Hepatocyte (in vitro differentiated cells): Measurements from ENCODE around the gene ELOVL5. TPM values are rescaled to one million over a fixed set of nuclear protein-coding genes. Genes with fewer than 3 reads are reported as not detected.

Source experiments
- DNase-seq: peaks from one replicate; pipeline ENCODE4 v3.0.0-alpha.2; 2016; ENCODE audit warnings: low spot score
- H2AFZ ChIP-seq: fragments of 200-600 bp; sonication (generic); 2 replicates; pipeline ENCODE4 v1.6.0; 2016; ENCODE audit warnings: antibody characterized with exemption, mild to moderate bottlenecking
- H3K27ac ChIP-seq: fragments of 200-600 bp; sonication (generic); 2 replicates; pipeline ENCODE4 v1.5.1; 2016; ENCODE audit warnings: mild to moderate bottlenecking
- H3K27me3 ChIP-seq: fragments of 200-600 bp; sonication (generic); 2 replicates; pipeline ENCODE4 v1.6.1; 2016
- H3K36me3 ChIP-seq: fragments of 200-600 bp; sonication (generic); replicated peaks from 2 replicates; pipeline ENCODE4 v1.5.1; 2016; ENCODE audit warnings: low read depth; ENCODE audit not compliant: insufficient read depth
- H3K4me1 ChIP-seq: fragments of 200-600 bp; sonication (generic); 2 replicates; pipeline ENCODE4 v1.5.1; 2016; ENCODE audit warnings: mild to moderate bottlenecking, moderate library complexity; ENCODE audit not compliant: insufficient read depth
- H3K4me2 ChIP-seq: fragments of 200-600 bp; sonication (generic); 2 replicates; pipeline ENCODE4 v1.6.0; 2016
- H3K4me3 ChIP-seq: fragments of 200-600 bp; sonication (generic); 2 replicates; pipeline ENCODE4 v1.5.1; 2016; ENCODE audit warnings: mild to moderate bottlenecking
- H3K79me2 ChIP-seq: fragments of 200-600 bp; sonication (generic); 2 replicates; pipeline ENCODE4 v1.6.0; 2017; ENCODE audit warnings: mild to moderate bottlenecking
- H3K9me2 ChIP-seq: fragments of 200-600 bp; sonication (generic); replicated peaks from 2 replicates; pipeline ENCODE4 v1.6.0; 2017; ENCODE audit warnings: mild to moderate bottlenecking; ENCODE audit not compliant: insufficient read depth
- H3K9me3 ChIP-seq: fragments of 200-600 bp; sonication (generic); 2 replicates; pipeline ENCODE4 v1.5.1; 2016; ENCODE audit warnings: low read depth, mild to moderate bottlenecking
- H4K20me1 ChIP-seq: fragments of 200-600 bp; sonication (generic); 2 replicates; pipeline ENCODE4 v1.6.0; 2016; ENCODE audit warnings: mild to moderate bottlenecking; ENCODE audit not compliant: insufficient read depth, poor library complexity, severe bottlenecking
- CTCF ChIP-seq: fragments of 200-600 bp; sonication (generic); IDR thresholded peaks from 2 replicates; pipeline ENCODE4 v1.5.1; 2016; ENCODE audit warnings: antibody characterized with exemption, mild to moderate bottlenecking; ENCODE audit not compliant: poor library complexity
- EZH2 ChIP-seq: fragments of 200-600 bp; sonication (generic); IDR thresholded peaks from 2 replicates; pipeline ENCODE4 v1.6.1; 2016; ENCODE audit warnings: antibody characterized with exemption, mild to moderate bottlenecking, borderline replicate concordance
- EZH2phosphoT487 ChIP-seq: fragments of 200-600 bp; sonication (generic); IDR thresholded peaks from one replicate; pipeline ENCODE4 v1.6.1; 2018; ENCODE audit warnings: antibody characterized with exemption, mild to moderate bottlenecking, low read depth, moderate library complexity; ENCODE audit not compliant: unreplicated experiment, severe bottlenecking
- WGBS: methylation state at CpG from one replicate; pipeline ENCODE4 v1.1.6; 2016; ENCODE audit warnings: low lambda C conversion rate; ENCODE audit errors: missing lambda C conversion rate; 5-methylcytosine and 5-hydroxymethylcytosine counted together
- polyA plus RNA-seq: library from polyadenylated mRNA; unstranded; fragments of >200 nt; fragmentation: Nextera tagmentation; extraction: Ambion mirVana; gene quantifications from 2 replicates; pipeline ENCODE4 v1.2.1, GENCODE V29; 2016
- total RNA-seq: library from RNA; depleted of rRNA; stranded (reverse); fragments of >200 nt; gene quantifications from 2 replicates; pipeline ENCODE4 v1.2.3, GENCODE V29; 2014

The ELOVL5 gene
- total and polyA plus RNA-seq, 2 experiments from 2014 or later: 144 to 156 TPM

- H3K27me3 ChIP-seq: no peaks in the 10 kb centered on the region
- no peak overlapping the region for H3K4me2 ChIP-seq
- peaks cover 7% of the 10 kb centered on the region for H3K4me1 ChIP-seq
- H2AFZ ChIP-seq: no peak overlapping the region
- H3K4me3 ChIP-seq: no peak overlapping the region
- H3K9me2 ChIP-seq: no peaks in the 10 kb centered on the region
- no peaks in the 10 kb centered on the region for H3K36me3 ChIP-seq
- no peak for DNase-seq
- 52% methylated on average over 2 of the region's 2 CpGs for WGBS
- no peak overlapping the region for H3K27ac ChIP-seq
- no peaks in the 10 kb centered on the region for H3K79me2 ChIP-seq
- no peaks in the 10 kb centered on the region for H3K9me3 ChIP-seq
- no peak for TF ChIP-seq CTCF
- no peak for TF ChIP-seq EZH2
- no peak for TF ChIP-seq EZH2phosphoT487
- H4K20me1 ChIP-seq: no peaks in the 10 kb centered on the region
Observed at GRCh38 chr6:53246924-53247323, 101.8 kb downstream of the ELOVL5 start.

- TF ChIP-seq CTCF (no peak), EZH2phosphoT487 (no peak), EZH2 (no peak)
- Histone ChIP-seq H3K9me3 (no peaks in the 10 kb centered on the region), H3K4me1 (peaks cover 7% of the 10 kb centered on the region), H3K9me2 (no peaks in the 10 kb centered on the region), H4K20me1 (no peaks in the 10 kb centered on the region), H3K27me3 (no peaks in the 10 kb centered on the region), H2AFZ (no peak overlapping the region), H3K36me3 (no peaks in the 10 kb centered on the region), H3K27ac (no peak overlapping the region), H3K4me2 (no peak overlapping the region), H3K4me3 (no peak overlapping the region), H3K79me2 (no peaks in the 10 kb centered on the region)
- no peak for DNase-seq
- 89% methylated on average over 5 of the region's 5 CpGs for WGBS
Observed at GRCh38 chr6:53244958-53245357, 103.8 kb downstream of the ELOVL5 start.

- Histone ChIP-seq H4K20me1 (no peaks in the 10 kb centered on the region), H3K36me3 (no peaks in the 10 kb centered on the region), H3K9me2 (no peaks in the 10 kb centered on the region), H3K4me3 (no peak overlapping the region), H2AFZ (no peak overlapping the region), H3K9me3 (no peaks in the 10 kb centered on the region), H3K4me2 (no peak overlapping the region), H3K27ac (no peak overlapping the region), H3K4me1 (peaks cover 7% of the 10 kb centered on the region), H3K79me2 (no peaks in the 10 kb centered on the region), H3K27me3 (no peaks in the 10 kb centered on the region)
- TF ChIP-seq EZH2: no peak
- WGBS: 99% methylated on average over 4 of the region's 4 CpGs
- DNase-seq: no peak
Observed at GRCh38 chr6:53244399-53244931, 104.3 kb downstream of the ELOVL5 start.

- Histone ChIP-seq H2AFZ (no peak overlapping the region), H3K4me2 (no peak overlapping the region), H3K36me3 (no peaks in the 10 kb centered on the region), H4K20me1 (no peaks in the 10 kb centered on the region), H3K9me2 (no peaks in the 10 kb centered on the region), H3K4me1 (peaks cover 7% of the 10 kb centered on the region), H3K4me3 (no peak overlapping the region), H3K27ac (no peak overlapping the region), H3K79me2 (no peaks in the 10 kb centered on the region), H3K27me3 (no peaks in the 10 kb centered on the region), H3K9me3 (no peaks in the 10 kb centered on the region)
- WGBS: 88% methylated on average over 4 of the region's 4 CpGs
- TF ChIP-seq EZH2 (no peak), EZH2phosphoT487 (no peak)
- DNase-seq: no peak
Observed at GRCh38 chr6:53241938-53242337, 106.8 kb downstream of the ELOVL5 start.
